Measurements from ENCODE around the gene EVX2. TPM values are rescaled to one million over a fixed set of nuclear protein-coding genes. Genes with fewer than 3 reads are reported as not detected.

The EVX2 gene
- total and polyA plus RNA-seq, 8 donors = not detected

GRCh38 chr2:176128982-176129796 is 45.4 kb upstream of the EVX2 start, which contains the start of gene HOXD8:
Gene HOXD8 (plus strand): TSS chr2:176129705. CDS start chr2:176130367, 662 bp downstream.
- TF ChIP-seq EP300 (IDR thresholded peaks at IDR 0.05) (no peak), POLR2AphosphoS5 (IDR thresholded peaks at IDR 0.05) (peak in 2 of 3 donors; percentile 9 to 38), POLR2A (IDR thresholded peaks at IDR 0.05) (no peak)
- TF ChIP-seq, protein P1, sequence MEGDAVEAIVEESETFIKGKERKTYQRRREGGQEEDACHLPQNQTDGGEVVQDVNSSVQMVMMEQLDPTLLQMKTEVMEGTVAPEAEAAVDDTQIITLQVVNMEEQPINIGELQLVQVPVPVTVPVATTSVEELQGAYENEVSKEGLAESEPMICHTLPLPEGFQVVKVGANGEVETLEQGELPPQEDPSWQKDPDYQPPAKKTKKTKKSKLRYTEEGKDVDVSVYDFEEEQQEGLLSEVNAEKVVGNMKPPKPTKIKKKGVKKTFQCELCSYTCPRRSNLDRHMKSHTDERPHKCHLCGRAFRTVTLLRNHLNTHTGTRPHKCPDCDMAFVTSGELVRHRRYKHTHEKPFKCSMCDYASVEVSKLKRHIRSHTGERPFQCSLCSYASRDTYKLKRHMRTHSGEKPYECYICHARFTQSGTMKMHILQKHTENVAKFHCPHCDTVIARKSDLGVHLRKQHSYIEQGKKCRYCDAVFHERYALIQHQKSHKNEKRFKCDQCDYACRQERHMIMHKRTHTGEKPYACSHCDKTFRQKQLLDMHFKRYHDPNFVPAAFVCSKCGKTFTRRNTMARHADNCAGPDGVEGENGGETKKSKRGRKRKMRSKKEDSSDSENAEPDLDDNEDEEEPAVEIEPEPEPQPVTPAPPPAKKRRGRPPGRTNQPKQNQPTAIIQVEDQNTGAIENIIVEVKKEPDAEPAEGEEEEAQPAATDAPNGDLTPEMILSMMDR (IDR thresholded peaks at IDR 0.05) = no peak
- WGBS, 5 donors = 4 to 8% (median 5%) methylated on average over 25 to 64 of the region's 64 CpGs
- Histone ChIP-seq H3K4me1 (peaks cover 16 to 45% (median 31%) of the 10 kb centered on the region in 4 donors), H3K27ac (peak within 1 kb of the TSS; percentile 42 to 80 (median 76)), H3K36me3 (no peaks in the 10 kb centered on the region), H3K27me3 (peaks cover 58 to 100% (median 93%) of the 10 kb centered on the region in 3 donors), H3K9me3 (peaks cover 0 to 25% (median 2%) of the 10 kb centered on the region in 4 donors), H3K4me3 (peak within 1 kb of the TSS; percentile 35 to 49 (median 46))
- DNase-seq = peak in 1 of 2 donors; percentile 85
- intact Hi-C loops (cut with DNase I; ENCODE audit: low total_unique reads) = loop anchor here (5.0 to 10.0 kb wide), 2 partner anchors 526 to 1018 kb away; no protein-coding TSS in a partner anchor

- TF ChIP-seq EP300 (IDR thresholded peaks at IDR 0.05) = no peak
- TF ChIP-seq POLR2A (IDR thresholded peaks at IDR 0.05) = no peak
- TF ChIP-seq, protein P1 (IDR thresholded peaks at IDR 0.05) = no peak
- TF ChIP-seq POLR2AphosphoS5 (IDR thresholded peaks at IDR 0.05) = no peak
- Histone ChIP-seq H3K4me3 (peak overlapping the region in 3 of 4 donors; percentile 35 to 49 (median 46)), H3K27ac (peak overlapping the region in 3 of 5 donors; percentile 76 to 80 (median 77)), H3K4me1 (peaks cover 16 to 52% (median 34%) of the 10 kb centered on the region in 4 donors), H3K36me3 (no peaks in the 10 kb centered on the region), H3K9me3 (peaks cover 0 to 26% (median 2%) of the 10 kb centered on the region in 4 donors), H3K27me3 (peaks cover 56 to 100% (median 93%) of the 10 kb centered on the region in 3 donors)
- DNase-seq = peak in 1 of 2 donors; percentile 58
- 10 to 13% (median 12%) methylated on average over 46 to 49 of the region's 49 CpGs for WGBS, 5 donors
- intact Hi-C loops (cut with DNase I; ENCODE audit: low total_unique reads) = loop anchor here (5.0 to 10.0 kb wide), 2 partner anchors 526 to 1019 kb away; no protein-coding TSS in a partner anchor
Measured at GRCh38 chr2:176128172-176128981, 44.6 kb upstream of the EVX2 start.

GRCh38 chr2:176127774-176128072 is 44.0 kb upstream of the EVX2 start:
- WGBS, 5 donors = 16 to 25% (median 21%) methylated on average over 4 of the region's 4 CpGs

More at GRCh38 chr2:176127774-176128072, 44.0 kb upstream of the EVX2 start:
- intact Hi-C loops (cut with DNase I; ENCODE audit: low total_unique reads) = loop anchor here (5.0 to 10.0 kb wide), 2 partner anchors 527 to 1020 kb away; no protein-coding TSS in a partner anchor
- Histone ChIP-seq H3K27me3 (peaks cover 56 to 100% (median 93%) of the 10 kb centered on the region in 3 donors), H3K27ac (no peak overlapping the region), H3K9me3 (peaks cover 0 to 32% (median 2%) of the 10 kb centered on the region in 4 donors), H3K4me1 (peaks cover 22 to 57% (median 41%) of the 10 kb centered on the region in 4 donors), H3K36me3 (no peaks in the 10 kb centered on the region), H3K4me3 (no peak overlapping the region)
- no peak for DNase-seq
- TF ChIP-seq, protein P1 (IDR thresholded peaks at IDR 0.05) = no peak
- TF ChIP-seq POLR2A (IDR thresholded peaks at IDR 0.05) = no peak

Data from stomach (tissue), 9 donors.